Measurements from ENCODE around the gene TREM1.
A peak's percentile ranks its signal among the peaks of the same experiment; 100 is the strongest.
"Not testable (repeated sequence)": the region's sequence is repeated elsewhere in the genome, so short reads cannot be mapped to it uniquely, and the experiment has no call there.

TREM1 gene

GRCh38 chr6:41286544-41287346, at the start of gene TREM1:
TSS of gene TREM1 (minus strand) at chr6:41286682. CDS start at chr6:41286655, 27 bp downstream.
- no peak for DNase-seq

GRCh38 chr6:41335943-41336342, 49.5 kb upstream of the TREM1 start:
- no peak for DNase-seq

- DNase-seq = no peak
Measured at GRCh38 chr6:41335296-41335695, 48.8 kb upstream of the TREM1 start, which contains the start of gene NCR2. TSS of gene NCR2 (plus strand) at chr6:41335608. CDS start at chr6:41335877, 269 bp downstream.

GRCh38 chr6:41334482-41335040, 48.1 kb upstream of the TREM1 start:
- DNase-seq = no peak

- no peak for DNase-seq
Measured at GRCh38 chr6:41332842-41333736, 46.6 kb upstream of the TREM1 start.

GRCh38 chr6:41332241-41332640, 45.8 kb upstream of the TREM1 start:
- DNase-seq = no peak

- no peak for DNase-seq
Measured at GRCh38 chr6:41331401-41332150, 45.1 kb upstream of the TREM1 start.

- DNase-seq = no peak
Measured at GRCh38 chr6:41327177-41327576, 40.7 kb upstream of the TREM1 start.

GRCh38 chr6:41326092-41326491, 39.6 kb upstream of the TREM1 start:
- DNase-seq = no peak

- no peak for DNase-seq
Measured at GRCh38 chr6:41325446-41326066, 39.1 kb upstream of the TREM1 start.

GRCh38 chr6:41321183-41321582, 34.7 kb upstream of the TREM1 start:
- no peak for DNase-seq

GRCh38 chr6:41318654-41319565, 32.4 kb upstream of the TREM1 start:
- DNase-seq = peak; percentile 86

GRCh38 chr6:41318261-41318653, 31.8 kb upstream of the TREM1 start:
- no peak for DNase-seq

GRCh38 chr6:41315943-41316620, 29.6 kb upstream of the TREM1 start:
- no peak for DNase-seq

GRCh38 chr6:41315203-41315602, 28.7 kb upstream of the TREM1 start:
- DNase-seq = no peak

GRCh38 chr6:41306187-41306854, 19.8 kb upstream of the TREM1 start:
- DNase-seq = peak; percentile 59

- no peak for DNase-seq
Measured at GRCh38 chr6:41302638-41303037, 16.2 kb upstream of the TREM1 start.

- DNase-seq = no peak
Measured at GRCh38 chr6:41298785-41299502, 12.5 kb upstream of the TREM1 start.

- DNase-seq = not testable (repeated sequence)
Measured at GRCh38 chr6:41297248-41297647, 10.8 kb upstream of the TREM1 start.
